Epithelial cell of umbilical artery (primary cell): ENCODE results near the gene ARAF. TPM values are rescaled to one million over a fixed set of nuclear protein-coding genes. Genes with fewer than 3 reads are reported as not detected.

ENCODE experiments used
- total RNA-seq: library from RNA; depleted of rRNA; stranded (reverse); fragments of >200 nt; gene quantifications from 2 replicates; pipeline ENCODE4 v1.2.3, GENCODE V29; 2014

ARAF gene
- 11.4 and 13.1 TPM in 2 replicates for total RNA-seq

GRCh38 chrX:47560934-47561658 is at the start of gene ARAF:
ARAF (plus strand) TSS chrX:47561205; CDS start chrX:47562968, 1,763 bp downstream.

GRCh38 chrX:47581731-47582647 is 21.0 kb downstream of the ARAF start, which contains the start of gene TIMP1:
TIMP1 (plus strand) TSS chrX:47582436; CDS start chrX:47583416, 980 bp downstream.

GRCh38 chrX:47619486-47620302 is 58.7 kb downstream of the ARAF start, which contains the start of gene SYN1:
SYN1 (minus strand) TSS chrX:47619857; CDS start chrX:47619728, 129 bp downstream.

Other genes starting within 250 kb of the ARAF start
- not detected in 2 replicates for gene ZNF157, start 190.6 kb upstream of the ARAF start, total RNA-seq
- 3.6 TPM in 2 replicates for gene ZNF41, start 78.0 kb upstream of the ARAF start, total RNA-seq
- 35.4 and 40.6 TPM in 2 replicates for gene TIMP1, start 21.2 kb downstream of the ARAF start, total RNA-seq
- not detected in 2 replicates for gene SYN1, start 58.7 kb downstream of the ARAF start, total RNA-seq
- gene CFP, start 68.7 kb downstream of the ARAF start, total RNA-seq, result under 0.01 TPM in 2 replicates
- gene ELK1, start 89.4 kb downstream of the ARAF start, total RNA-seq, result 8.4 TPM in 2 replicates
- 134 and 135 TPM in 2 replicates for gene UXT, start 98.0 kb downstream of the ARAF start, total RNA-seq